Measurements from ENCODE around the gene TBXAS1. TPM values are rescaled to one million over a fixed set of nuclear protein-coding genes. Genes with fewer than 3 reads are reported as not detected.

The TBXAS1 gene
- total RNA-seq, 4 donors from 2014 or later: 23.0 to 128 (median 47.3) TPM

- TF ChIP-seq, protein P1, sequence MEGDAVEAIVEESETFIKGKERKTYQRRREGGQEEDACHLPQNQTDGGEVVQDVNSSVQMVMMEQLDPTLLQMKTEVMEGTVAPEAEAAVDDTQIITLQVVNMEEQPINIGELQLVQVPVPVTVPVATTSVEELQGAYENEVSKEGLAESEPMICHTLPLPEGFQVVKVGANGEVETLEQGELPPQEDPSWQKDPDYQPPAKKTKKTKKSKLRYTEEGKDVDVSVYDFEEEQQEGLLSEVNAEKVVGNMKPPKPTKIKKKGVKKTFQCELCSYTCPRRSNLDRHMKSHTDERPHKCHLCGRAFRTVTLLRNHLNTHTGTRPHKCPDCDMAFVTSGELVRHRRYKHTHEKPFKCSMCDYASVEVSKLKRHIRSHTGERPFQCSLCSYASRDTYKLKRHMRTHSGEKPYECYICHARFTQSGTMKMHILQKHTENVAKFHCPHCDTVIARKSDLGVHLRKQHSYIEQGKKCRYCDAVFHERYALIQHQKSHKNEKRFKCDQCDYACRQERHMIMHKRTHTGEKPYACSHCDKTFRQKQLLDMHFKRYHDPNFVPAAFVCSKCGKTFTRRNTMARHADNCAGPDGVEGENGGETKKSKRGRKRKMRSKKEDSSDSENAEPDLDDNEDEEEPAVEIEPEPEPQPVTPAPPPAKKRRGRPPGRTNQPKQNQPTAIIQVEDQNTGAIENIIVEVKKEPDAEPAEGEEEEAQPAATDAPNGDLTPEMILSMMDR (IDR thresholded peaks at IDR 0.05; ENCODE audit: low read depth): no peak
Measured at GRCh38 chr7:140060788-140061606, 231.9 kb downstream of the TBXAS1 start.

- TF ChIP-seq, protein P1 (IDR thresholded peaks at IDR 0.05; ENCODE audit: low read depth): no peak
Measured at GRCh38 chr7:140061607-140061930, 232.5 kb downstream of the TBXAS1 start.

GRCh38 chr7:140062118-140062527 lies 233.1 kb downstream of the TBXAS1 start:
- TF ChIP-seq, protein P1 (IDR thresholded peaks at IDR 0.05; ENCODE audit: low read depth): no peak

DNA sequence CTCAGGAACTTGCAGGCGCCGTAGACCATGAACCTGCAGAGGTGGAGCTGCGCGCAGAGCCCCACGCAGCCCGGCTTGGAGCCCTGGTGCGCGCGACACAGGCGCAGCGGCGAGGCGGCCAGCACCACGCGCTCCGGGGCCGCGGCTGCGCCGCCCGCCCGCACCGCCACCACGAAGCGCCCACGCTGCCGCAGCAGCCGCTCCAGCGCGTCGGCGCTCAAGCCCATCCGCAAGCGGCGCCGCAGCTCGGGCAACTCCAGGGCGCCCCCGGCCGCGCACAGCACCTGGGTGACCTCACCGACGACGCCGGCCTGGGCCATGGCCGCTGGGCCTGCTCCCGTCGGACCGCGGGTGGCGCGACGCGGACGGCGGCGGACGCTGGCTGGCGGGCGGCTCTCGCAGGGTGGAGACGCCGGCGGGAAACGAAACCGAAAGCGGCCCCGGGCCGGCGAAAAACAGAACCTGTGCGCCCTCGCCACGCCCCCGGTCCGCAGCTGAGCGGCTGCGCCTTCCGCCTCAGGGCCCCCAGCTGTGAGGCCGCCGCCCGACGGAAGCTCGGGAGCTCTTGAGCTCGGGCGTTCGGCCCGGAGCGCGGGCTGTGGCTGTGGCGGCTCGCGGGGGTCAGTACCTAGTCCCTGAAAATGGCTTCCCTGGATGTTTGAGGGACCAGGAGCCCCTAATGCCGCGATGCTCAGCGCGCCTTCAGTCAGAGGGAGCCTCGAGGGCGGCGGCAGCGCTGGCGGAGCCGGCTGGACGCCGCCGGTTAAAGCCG lies 233.7 kb downstream of the TBXAS1 start, which contains the start of gene PARP12:
Gene PARP12 (minus strand): TSS at position 424 of the 772 bp plus-strand sequence. CDS start 104 bp downstream, at position 320.
- TF ChIP-seq, protein P1 (IDR thresholded peaks at IDR 0.05; ENCODE audit: low read depth): no peak

DNA sequence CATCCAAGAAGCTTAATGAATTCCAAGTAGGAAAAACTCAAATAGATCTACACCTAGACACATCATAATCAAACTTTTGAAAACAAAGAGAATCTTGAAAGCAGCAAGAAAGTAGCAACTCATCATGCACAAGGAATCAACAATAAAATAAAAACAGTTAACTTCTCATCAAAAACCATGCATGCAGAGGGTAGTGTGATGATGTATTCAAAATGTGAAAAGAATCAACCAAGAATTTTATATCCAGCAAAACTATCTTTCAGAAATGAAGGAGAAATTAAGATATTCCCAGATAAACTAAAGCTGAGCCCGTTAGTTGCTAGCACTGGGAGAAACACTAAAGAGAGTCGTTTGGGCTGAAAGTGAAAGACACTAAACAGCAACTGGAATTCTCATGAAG lies 238.0 kb downstream of the TBXAS1 start:
- TF ChIP-seq, protein P1 (IDR thresholded peaks at IDR 0.05; ENCODE audit: low read depth): no peak

GRCh38 chr7:140068033-140068432 lies 239.0 kb downstream of the TBXAS1 start:
- TF ChIP-seq, protein P1 (IDR thresholded peaks at IDR 0.05; ENCODE audit: low read depth): no peak

GRCh38 chr7:140069298-140069949 lies 240.4 kb downstream of the TBXAS1 start:
- TF ChIP-seq, protein P1 (IDR thresholded peaks at IDR 0.05; ENCODE audit: low read depth): no peak
